Measurements from ENCODE around the gene ATP5MG.
"Not testable (repeated sequence)": the region's sequence is repeated elsewhere in the genome, so short reads cannot be mapped to it uniquely, and the experiment has no call there.

DNA sequence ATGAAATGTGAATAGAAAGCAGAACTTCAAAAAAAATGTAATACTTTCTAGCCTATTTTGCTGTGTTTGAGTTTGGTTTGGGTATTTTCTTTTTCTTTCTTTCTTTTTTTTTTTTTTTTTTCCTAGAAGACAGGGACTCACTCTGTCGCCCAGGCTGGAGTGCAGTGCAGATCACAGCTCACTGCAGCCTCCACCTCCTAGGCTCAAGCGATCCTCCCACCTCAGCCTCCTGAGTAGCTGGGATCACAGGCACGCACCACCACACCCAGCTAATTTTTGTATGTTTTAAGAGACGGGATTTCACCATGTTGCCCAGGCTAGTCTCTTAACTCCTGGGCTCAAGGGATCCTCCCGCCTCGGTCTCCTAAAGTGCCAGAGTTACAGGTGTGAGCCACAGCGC is 1.2 kb downstream of the ATP5MG start:
- not testable (repeated sequence) for TF ChIP-seq EZH2phosphoT487 (IDR thresholded peaks at IDR 0.05; ENCODE audit: insufficient read depth, low read depth); EZH2 (IDR thresholded peaks at IDR 0.05; ENCODE audit: insufficient read depth, poor library complexity, severe bottlenecking)

Measured in GM23248 (cell line).